HG03575 (cell line): ENCODE results near the gene CCDC144A.
"Not testable (repeated sequence)": the region's sequence is repeated elsewhere in the genome, so short reads cannot be mapped to it uniquely, and the experiment has no call there.

Source experiments
- ATAC-seq: cut with Tn5 transposase; IDR thresholded peaks from one replicate; pipeline ENCODE4 v1.9.1; 2021; ENCODE audit not compliant: unreplicated experiment, insufficient number of reproducible peaks, low FRiP score; ENCODE audit errors: extremely low read depth

The CCDC144A gene, protein sequence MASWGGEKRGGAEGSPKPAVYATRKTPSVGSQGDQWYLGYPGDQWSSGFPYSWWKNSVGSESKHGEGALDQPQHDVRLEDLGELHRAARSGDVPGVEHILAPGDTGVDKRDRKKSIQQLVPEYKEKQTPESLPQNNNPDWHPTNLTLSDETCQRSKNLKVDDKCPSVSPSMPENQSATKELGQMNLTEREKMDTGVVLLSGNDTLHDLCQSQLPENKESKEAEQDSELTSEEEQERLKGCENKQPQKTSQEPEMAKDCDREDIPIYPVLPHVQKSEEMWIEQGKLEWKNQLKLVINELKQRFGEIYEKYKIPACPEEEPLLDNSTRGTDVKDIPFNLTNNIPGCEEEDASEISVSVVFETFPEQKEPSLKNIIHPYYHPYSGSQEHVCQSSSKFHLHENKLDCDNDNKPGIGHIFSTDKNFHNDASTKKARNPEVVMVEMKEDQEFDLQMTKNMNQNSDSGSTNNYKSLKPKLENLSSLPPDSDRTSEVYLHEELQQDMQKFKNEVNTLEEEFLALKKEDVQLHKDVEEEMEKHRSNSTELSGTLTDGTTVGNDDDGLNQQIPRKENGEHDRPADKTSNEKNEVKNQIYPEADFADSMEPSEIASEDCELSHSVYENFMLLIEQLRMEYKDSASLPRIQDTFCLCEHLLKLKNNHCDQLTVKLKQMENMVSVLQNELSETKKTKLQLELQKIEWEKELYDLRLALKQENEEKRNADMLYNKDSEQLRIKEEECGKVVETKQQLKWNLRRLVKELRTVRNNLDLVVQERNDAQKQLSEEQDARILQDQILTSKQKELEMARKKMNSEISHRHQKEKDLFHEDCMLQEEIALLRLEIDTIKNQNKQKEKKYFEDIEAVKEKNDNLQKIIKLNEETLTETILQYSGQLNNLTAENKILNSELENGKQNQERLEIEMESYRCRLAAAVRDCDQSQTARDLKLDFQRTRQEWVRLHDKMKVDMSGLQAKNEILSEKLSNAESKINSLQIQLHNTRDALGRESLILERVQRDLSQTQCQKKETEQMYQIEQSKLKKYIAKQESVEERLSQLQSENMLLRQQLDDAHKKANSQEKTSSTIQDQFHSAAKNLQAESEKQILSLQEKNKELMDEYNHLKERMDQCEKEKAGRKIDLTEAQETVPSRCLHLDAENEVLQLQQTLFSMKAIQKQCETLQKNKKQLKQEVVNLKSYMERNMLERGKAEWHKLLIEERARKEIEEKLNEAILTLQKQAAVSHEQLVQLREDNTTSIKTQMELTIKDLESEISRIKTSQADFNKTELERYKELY (N-terminal part only)

DNA sequence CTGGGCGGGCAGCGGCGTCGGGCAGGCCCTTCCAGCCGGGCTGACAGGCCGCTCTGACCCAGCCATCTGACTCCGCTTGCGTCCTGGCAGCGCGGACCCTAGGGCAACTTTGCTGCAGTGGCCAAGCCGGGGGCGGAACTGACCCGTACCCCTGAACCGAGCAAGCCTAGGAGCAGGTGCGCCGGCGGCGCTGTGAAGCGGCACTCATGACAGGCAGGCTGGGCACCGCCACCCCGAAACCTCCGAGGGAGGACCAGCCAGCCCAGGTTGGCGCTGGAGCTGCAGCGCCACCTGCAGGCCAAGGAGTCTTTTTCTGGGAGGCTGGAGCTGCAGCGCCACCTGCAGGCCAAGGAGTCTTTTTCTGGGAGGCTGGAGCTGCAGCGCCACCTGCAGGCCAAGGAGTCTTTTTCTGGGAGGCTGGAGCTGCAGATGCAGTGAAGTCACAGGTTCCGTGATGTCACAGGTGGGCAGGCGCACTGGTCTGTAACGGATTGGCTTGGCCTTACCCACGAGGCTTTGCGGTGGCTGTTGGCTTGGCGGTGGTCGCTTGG lies at the start of gene CCDC144A:
Gene CCDC144A, plus strand, starts transcription at position 511 of the 551 bp plus-strand sequence. CDS start 160 bp downstream, outside the sequence.
- ATAC-seq, result not testable (repeated sequence)

DNA sequence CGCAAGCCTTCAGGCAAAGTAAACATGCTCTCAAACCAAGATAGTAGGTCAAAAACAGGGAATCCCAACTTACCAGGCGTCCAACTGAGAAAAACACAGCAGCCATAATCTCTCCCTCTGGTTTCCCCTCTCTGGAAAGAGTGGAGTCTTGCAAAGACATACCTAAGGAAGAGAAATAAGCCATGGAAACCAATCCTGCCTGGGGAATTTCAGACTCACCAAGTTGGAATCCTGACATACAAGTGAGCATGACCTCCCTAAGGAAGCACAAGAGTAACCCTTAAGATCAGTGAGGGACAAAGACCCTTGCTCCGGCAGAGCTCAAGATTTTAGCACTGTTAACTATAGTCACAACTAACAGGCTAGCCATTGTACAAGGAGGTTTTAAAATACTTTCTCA lies 40.5 kb upstream of the CCDC144A start:
- no peak for ATAC-seq

DNA sequence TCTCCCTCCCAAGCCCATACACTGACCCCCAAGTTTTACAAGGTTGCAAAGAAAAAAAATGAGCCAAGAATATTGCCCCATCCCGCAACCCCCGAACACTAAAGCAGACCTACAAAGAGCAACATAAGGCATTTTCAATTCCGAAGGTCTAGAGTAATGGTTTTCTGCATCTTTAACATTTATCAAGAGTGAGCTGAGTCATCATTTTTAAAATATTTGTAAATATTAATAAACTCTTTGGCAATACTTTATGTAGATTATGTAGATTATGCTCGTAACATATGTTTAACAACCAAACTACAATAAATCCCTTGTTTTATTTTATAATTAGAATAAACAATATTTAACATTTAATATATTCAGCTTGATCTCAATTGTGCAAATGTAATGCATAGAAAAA lies 37.8 kb upstream of the CCDC144A start:
- ATAC-seq, result no peak

DNA sequence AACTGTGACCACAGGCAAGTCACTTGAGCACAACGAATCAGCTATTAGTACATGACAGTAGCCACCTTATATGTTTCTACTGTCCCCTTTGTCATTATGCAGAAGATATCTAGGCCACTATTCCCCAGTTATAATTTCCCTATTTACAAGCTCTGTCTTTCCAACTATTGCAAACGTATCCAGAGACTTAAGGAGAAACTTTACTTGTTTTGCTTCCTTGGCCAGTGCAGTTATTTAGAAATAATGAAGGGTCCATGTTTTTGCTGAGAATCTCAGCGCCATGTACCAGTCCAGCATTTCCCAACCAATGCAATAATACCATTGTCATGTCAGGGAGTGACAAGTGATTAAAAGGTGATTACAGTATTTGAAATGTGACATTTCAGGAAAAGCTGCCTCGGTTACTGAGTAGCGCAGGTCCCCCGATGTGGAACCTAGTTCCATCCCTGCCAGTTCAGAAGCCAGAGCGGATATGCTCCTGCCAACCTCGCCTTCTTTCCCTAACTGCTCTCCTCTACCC lies 37.1 kb upstream of the CCDC144A start:
- no peak for ATAC-seq

DNA sequence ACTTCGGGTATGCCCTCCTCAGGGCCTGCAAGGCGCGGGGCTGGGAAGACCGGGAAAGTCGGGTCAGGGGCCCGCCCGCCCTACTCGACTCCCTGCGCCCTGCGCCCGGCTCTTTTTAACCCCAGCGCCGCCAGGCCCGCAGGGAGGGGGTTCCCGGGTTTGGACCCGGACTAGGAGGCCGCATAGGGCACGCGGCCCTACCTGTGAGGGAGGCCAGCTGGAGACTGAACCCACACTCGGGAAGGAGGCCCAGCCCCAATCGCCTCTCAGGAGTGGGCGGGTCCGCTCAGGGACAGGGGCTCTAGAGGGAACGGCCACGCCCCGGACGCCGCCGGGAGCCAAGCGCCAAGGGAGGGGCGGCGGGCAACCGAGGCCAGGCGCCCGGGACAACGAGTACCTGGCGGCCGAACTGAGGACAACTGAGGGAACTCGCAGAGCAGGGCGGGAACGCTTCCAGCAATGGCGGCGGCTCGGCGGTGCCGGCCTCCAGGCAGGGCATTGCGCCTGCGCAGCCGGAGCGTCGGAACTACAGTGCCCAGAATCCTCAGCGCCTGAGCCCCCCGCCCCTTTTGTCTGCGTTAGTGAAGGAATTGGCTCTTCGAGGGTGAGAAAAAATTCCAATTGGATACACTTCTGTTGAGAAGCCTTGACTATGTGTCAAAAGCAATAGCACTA lies 36.5 kb upstream of the CCDC144A start, which contains the start of gene ZNF624:
Gene ZNF624, minus strand, starts transcription at position 484 of the 675 bp plus-strand sequence.
- ATAC-seq, result no peak

DNA sequence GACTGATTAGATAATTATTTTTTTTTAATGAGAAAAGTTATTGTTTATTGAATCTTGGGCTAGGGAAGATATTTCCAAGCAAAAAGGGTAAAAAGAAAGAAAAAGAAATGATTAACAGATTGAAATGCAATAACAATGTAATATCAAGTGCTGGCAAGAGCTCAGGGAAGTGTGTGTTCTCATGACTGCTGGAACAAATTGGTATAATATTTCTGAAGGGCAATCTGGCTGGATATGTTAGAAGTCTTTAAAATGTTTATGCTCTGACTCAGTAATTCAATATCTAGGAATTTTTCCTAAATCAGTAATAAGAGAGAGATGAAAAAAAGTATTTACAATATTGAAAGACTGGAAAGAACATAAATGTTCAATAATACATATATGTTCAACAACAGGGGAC lies 28.8 kb upstream of the CCDC144A start:
- no peak for ATAC-seq

DNA sequence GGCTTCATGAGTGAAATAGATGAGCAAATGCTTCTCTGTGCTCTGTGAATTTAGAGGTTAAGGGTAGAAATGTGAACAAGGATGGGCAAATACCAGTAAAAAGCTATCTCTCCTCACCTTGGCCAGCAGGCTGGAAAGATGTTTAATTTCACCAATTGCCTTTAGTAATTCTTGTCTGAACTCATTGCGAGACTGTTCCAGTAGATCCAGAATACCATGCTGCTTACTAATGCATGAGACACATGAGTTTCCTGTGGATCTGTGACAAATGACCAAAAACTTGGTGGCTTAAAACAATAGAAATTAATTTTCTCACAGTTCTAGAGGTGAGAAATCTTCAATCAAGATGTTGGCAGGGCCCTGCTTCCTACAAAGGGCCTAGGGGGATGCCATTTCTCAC lies 27.1 kb upstream of the CCDC144A start:
- no peak for ATAC-seq

DNA sequence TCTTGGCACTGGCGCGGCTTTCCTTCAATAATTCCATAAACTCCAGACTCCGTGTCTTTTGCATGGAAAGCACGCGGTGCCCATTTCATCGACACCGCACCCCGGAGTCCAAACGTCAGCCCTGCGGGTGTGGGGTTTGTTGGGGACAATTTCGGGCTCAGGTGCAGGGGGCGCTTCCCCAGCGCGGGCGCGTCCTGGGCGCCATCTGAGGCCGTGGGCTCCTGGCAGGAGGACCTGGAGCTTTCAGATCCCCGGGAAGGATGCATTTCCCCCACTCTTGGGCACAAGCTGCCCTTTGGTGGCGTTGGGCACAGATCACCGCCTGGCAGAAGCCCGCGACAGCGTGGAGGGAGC lies 23.5 kb upstream of the CCDC144A start:
- not testable (repeated sequence) for ATAC-seq

DNA sequence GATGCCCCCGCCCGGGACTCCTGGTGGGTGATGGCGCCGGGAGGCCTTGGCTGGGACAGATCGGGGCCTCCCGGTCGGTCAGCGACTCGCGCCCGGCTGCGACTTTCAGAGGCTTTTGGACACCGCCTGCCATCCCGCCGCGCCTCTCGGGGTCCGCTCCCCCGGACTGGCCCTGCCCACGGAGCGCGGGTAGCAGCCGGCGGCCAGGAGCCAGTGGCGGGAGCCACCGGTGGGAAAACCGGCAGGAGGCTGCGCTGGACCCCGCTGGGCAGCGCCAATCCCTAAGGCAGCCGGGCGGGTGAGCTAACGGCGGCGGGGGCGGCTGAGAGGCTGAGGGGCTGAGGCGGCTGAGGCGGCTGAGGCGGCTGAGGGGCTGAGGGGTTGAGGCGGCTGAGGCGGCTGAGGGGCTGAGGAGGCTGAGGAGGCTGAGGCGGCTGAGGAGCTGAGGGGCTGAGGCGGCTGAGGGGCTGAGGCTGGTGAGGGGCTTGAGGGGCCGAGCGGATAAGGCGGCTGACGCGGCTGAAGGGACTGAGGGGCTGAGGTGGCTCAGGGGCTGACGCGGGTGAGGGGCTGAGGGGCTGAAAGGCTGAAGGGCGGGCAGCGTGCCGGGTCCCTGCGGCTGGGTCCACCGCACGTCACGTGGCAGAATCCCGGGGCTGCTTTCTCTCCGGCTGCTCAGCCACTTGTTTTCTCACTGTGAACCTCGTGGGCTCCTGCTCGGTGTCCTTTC lies 23.0 kb upstream of the CCDC144A start:
- ATAC-seq, result not testable (repeated sequence)

DNA sequence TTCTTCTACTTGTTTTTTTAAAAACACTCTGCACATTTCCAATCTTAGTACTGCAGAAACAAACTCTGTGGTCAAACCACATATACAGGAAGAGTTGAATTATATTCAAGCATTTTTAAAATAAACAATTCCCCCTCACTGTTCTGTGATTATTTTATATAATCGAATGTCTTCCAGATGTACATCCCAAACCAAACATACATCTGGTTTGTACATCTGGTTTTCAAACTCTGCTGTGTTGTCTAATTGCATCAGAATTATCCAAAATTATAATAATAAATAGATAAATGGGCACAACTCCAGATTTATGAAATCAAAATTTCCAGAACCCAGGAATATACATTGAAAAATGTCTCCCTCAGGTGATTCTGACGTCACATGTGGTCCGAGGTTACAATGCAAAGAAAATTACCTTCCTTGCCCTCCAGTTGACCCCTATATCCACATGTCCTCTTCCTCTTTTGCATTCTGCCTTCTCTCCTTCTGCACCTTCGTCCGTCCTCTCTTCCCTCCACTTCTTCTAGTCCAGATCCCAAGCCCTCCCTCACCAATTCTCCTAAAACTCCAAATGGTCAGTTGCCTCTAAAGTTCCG lies 13.3 kb upstream of the CCDC144A start:
- no peak for ATAC-seq

DNA sequence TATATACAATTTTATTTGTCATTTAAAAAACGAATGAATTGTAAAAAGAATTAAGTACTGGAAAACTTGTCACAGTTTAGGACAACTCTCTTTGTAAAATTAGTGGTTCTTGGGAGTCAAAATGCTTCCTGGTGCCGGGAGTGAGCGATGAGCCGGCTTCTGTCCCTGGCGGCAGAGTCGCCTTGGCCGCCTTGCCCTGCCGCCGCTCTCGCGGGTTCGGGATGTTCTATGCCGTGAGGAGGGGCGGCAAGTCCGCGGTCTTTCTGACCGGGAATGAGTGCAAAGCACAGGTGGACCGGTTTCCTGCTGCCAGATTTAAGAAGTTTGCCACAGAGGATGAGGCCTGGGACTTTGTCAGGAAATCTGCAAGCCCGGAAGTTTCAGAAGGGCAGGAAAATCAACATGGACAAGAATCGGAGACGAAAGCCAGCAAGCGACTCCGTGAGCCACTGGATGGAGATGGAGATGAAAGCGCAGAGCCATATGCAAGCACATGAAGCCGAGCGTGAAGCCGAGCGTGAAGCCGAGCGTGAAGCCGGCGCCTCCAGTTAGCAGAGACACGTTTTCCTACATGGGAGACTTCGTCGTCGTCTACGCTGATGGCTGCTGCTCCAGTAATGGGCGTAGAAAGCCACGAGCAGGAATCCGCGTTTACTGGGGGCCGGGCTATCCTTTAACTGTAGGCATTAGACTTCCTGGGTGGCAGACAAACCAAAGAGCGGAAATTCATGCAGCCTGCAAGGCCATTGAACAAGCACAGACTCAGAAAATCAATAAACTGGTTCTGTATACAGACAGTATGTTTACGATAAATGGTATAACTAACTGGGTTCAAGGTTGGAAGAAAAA lies 6.5 kb upstream of the CCDC144A start:
- not testable (repeated sequence) for ATAC-seq

DNA sequence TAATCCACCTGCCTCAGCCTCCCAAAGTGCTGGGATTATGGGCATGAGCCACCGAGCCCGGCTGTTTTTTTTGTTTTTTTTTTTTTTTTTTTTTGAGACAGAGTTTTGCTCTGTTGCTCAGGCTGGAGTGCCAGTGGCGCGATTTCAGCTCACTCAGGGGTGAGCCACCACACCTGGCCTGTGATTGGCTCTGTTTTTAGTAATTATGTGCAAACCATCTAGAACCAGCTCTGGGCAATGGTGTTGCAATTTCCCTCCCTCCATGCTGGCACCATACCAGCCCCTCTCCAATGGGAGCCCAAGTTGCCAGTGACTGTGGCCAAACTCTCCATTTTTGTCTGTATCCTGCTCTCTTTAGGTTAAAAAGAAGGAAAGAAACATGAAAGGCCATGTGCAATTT lies 4.0 kb upstream of the CCDC144A start:
- not testable (repeated sequence) for ATAC-seq

DNA sequence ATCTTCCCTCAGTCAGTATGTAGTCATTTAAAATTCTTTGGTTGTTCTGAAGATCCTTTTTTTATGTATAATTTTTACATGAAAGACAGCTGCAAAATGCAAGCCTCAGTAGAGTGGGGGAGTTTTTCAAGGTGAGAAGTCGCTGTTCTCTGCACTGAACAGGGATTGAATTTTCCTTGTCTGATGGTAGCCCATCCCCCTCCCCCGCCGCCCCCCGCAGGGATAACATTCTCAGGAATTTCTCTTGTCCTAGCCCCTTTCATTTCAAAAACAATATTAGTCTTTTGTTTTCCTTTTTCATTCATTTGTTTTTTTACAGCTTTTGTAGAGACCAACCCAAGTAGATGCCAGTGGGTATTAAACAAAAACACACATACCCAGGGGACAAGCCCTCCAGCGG lies 2.9 kb upstream of the CCDC144A start:
- not testable (repeated sequence) for ATAC-seq

DNA sequence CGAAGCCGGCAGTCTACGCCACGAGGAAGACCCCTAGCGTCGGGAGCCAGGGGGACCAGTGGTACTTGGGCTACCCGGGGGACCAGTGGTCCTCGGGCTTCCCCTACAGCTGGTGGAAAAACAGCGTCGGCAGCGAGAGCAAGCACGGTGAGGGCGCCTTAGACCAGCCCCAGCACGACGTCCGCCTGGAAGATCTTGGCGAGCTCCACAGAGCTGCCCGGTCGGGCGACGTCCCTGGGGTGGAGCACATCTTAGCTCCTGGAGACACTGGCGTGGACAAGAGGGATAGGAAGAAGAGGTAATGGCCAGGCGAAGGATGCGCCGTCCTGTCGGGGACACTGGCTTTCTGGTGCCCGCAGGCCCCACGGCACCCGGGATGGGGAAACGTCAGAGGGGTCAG lies 406 bp downstream of the CCDC144A start:
- not testable (repeated sequence) for ATAC-seq

DNA sequence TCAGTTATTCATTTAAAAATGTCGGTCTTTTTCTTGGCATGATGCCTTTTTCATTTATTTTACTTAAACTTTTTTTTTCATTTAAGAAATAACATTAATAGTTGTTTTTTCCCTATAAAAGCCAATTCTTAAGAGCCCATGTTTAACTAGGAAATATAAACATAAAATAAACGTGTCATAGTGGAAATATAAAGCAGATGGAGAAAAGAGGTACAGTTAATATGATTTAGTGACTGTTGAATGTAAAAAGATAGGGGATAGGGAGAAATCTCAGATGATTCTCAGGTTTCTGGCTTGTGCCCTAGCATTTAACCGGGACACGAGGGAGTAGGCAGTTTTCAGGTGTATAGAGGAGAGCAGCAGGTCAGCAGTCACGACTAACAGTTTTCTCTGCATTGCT lies 7.6 kb downstream of the CCDC144A start:
- not testable (repeated sequence) for ATAC-seq

DNA sequence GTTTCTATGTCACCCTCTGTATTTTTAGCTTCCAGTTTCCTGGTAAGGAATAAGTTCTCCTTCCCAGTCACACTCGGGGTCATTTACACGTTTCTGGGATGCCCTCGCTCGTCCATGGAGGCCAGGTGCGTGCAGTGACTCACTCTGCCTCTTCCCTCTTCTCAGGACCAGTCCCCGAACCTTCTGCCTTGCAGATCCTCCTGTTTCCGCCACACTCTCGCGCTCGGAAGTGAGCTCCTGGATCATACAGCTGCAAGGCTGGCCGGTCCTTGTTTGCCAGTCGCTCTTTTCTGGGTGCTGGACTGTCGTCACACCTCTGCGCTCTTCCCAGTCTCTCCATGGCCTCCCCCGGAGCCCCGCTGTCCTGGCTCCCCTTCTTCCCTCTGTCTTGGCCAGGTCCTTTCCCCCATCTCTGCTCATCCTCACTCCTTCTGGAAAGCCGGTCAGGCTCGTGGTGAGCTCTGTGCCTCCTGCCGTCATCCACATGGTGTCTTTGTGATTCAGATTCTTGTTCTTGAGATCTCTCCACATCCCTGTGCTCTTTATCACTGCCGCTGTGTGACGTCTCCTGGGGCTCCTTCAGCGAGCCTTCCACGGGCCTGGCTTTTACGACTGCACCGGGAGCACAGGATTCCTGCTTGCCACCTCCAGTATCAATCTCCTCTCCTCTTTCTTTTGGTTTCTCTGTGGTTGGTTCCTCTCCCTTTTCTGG lies 55.6 kb downstream of the CCDC144A start:
- ATAC-seq, result not testable (repeated sequence)
